Suprapubic skin (tissue), 4 donors: Measurements from ENCODE around the gene DEXI. TPM values are rescaled to one million over a fixed set of nuclear protein-coding genes. Genes with fewer than 3 reads are reported as not detected.

Source experiments
- DNase-seq, 2 donors: peaks; one replicate each; pipeline ENCODE4 v3.0.0-alpha.2; 2019; ENCODE audit warnings: low spot score in 2 of 2
- H3K27ac ChIP-seq: fragments of 200-600 bp; sonication (generic); one replicate; pipeline ENCODE4 v1.5.1; 2019
- H3K27me3 ChIP-seq: fragments of 200-600 bp; sonication (generic); one replicate; pipeline ENCODE4 v1.5.1; 2019
- H3K36me3 ChIP-seq: fragments of 200-600 bp; sonication (generic); one replicate; pipeline ENCODE4 v1.5.1; 2019
- H3K4me1 ChIP-seq: fragments of 200-600 bp; sonication (generic); one replicate; pipeline ENCODE4 v1.5.1; 2019
- H3K4me3 ChIP-seq: fragments of 200-600 bp; sonication (generic); one replicate; pipeline ENCODE4 v1.5.1; 2019; ENCODE audit warnings: mild to moderate bottlenecking
- H3K9me3 ChIP-seq: fragments of 200-600 bp; sonication (generic); one replicate; pipeline ENCODE4 v1.5.1; 2019
- CTCF ChIP-seq, 2 donors: fragments of 200-600 bp in 1 of 2; fragments of 450-650 bp in 1 of 2; sonication (generic) in 1 of 2; IDR thresholded peaks; one replicate each; pipeline ENCODE4 v1.5.1; 2016 to 2019; ENCODE audit warnings: antibody characterized with exemption in 2 of 2, mild to moderate bottlenecking in 1 of 2, moderate library complexity in 1 of 2
- EP300 ChIP-seq: sonication (generic); formaldehyde crosslinking; IDR thresholded peaks from one replicate; pipeline ENCODE4 v1.6.1; 2017; ENCODE audit warnings: antibody characterized with exemption
- POLR2A ChIP-seq, 2 donors: fragments of 450-650 bp; IDR thresholded peaks; one replicate each; pipeline ENCODE4 v1.6.1; 2017; ENCODE audit warnings: antibody characterized with exemption in 2 of 2, mild to moderate bottlenecking in 2 of 2, moderate library complexity in 2 of 2
- POLR2AphosphoS5 ChIP-seq, 3 donors: sonication (generic); formaldehyde crosslinking; IDR thresholded peaks; one replicate each; pipeline ENCODE4 v1.6.1; 2017; ENCODE audit warnings: antibody characterized with exemption in 3 of 3
- WGBS: methylation state at CpG from one replicate; pipeline ENCODE4 v1.1.5; 2018; 5-methylcytosine and 5-hydroxymethylcytosine counted together
- total RNA-seq, 4 donors: library from RNA; depleted of rRNA; stranded (reverse); fragments of >200 nt; gene quantifications; one replicate each; pipeline ENCODE4 v1.1.0, GENCODE V29; 2016

The DEXI gene
- total RNA-seq, 4 donors from 2014 or later, result 35.9 to 72.7 (median 58.3) TPM

- TF ChIP-seq CTCF (IDR thresholded peaks at IDR 0.05) (no peak), POLR2A (IDR thresholded peaks at IDR 0.05) (no peak), POLR2AphosphoS5 (IDR thresholded peaks at IDR 0.05) (no peak), EP300 (no peak)
- no peak for DNase-seq
- H3K36me3 ChIP-seq, result no peaks in the 10 kb centered on the region
- 61% methylated on average over 4 of the region's 4 CpGs for WGBS
- H3K4me1 ChIP-seq, result peaks cover 40% of the 10 kb centered on the region
- H3K27ac ChIP-seq, result no peak overlapping the region
- H3K27me3 ChIP-seq, result no peaks in the 10 kb centered on the region
- no peaks in the 10 kb centered on the region for H3K9me3 ChIP-seq
- no peak overlapping the region for H3K4me3 ChIP-seq
Observed at GRCh38 chr16:10951026-10951425, 8.8 kb upstream of the DEXI start.

- no peaks in the 10 kb centered on the region for H3K9me3 ChIP-seq
- no peak for TF ChIP-seq POLR2AphosphoS5 (IDR thresholded peaks at IDR 0.05)
- peaks cover 46% of the 10 kb centered on the region for H3K4me1 ChIP-seq
- no peak for DNase-seq
- no peak overlapping the region for H3K4me3 ChIP-seq
- WGBS, result 44% methylated on average over 5 of the region's 5 CpGs
- no peak overlapping the region for H3K27ac ChIP-seq
- H3K36me3 ChIP-seq, result no peaks in the 10 kb centered on the region
- no peaks in the 10 kb centered on the region for H3K27me3 ChIP-seq
Observed at GRCh38 chr16:10950393-10950792, 8.1 kb upstream of the DEXI start.

GRCh38 chr16:10949424-10949970 is 7.2 kb upstream of the DEXI start:
- DNase-seq, result no peak
- Histone ChIP-seq H3K36me3 (no peaks in the 10 kb centered on the region), H3K27me3 (no peaks in the 10 kb centered on the region), H3K27ac (no peak overlapping the region), H3K4me3 (no peak overlapping the region), H3K9me3 (no peaks in the 10 kb centered on the region), H3K4me1 (peaks cover 49% of the 10 kb centered on the region)
- TF ChIP-seq EP300 (no peak), CTCF (IDR thresholded peaks at IDR 0.05) (peak in 1 of 2 donors; percentile 20), POLR2AphosphoS5 (IDR thresholded peaks at IDR 0.05) (no peak), POLR2A (IDR thresholded peaks at IDR 0.05) (no peak)
- WGBS, result 81% methylated on average over 7 of the region's 7 CpGs

- Histone ChIP-seq H3K36me3 (no peaks in the 10 kb centered on the region), H3K4me3 (no peak overlapping the region), H3K4me1 (peaks cover 58% of the 10 kb centered on the region), H3K27ac (no peak overlapping the region), H3K27me3 (no peaks in the 10 kb centered on the region), H3K9me3 (no peaks in the 10 kb centered on the region)
- no peak for TF ChIP-seq POLR2A (IDR thresholded peaks at IDR 0.05)
- no peak for TF ChIP-seq EP300
- no peak for TF ChIP-seq CTCF (IDR thresholded peaks at IDR 0.05)
- no peak for TF ChIP-seq POLR2AphosphoS5 (IDR thresholded peaks at IDR 0.05)
- no peak for DNase-seq
- WGBS, result 92% methylated on average over 9 of the region's 10 CpGs
Observed at GRCh38 chr16:10947211-10947787, 5.0 kb upstream of the DEXI start.

GRCh38 chr16:10946308-10946707 is 4.0 kb upstream of the DEXI start:
- no peak for TF ChIP-seq POLR2A (IDR thresholded peaks at IDR 0.05)
- no peak for TF ChIP-seq EP300
- TF ChIP-seq POLR2AphosphoS5 (IDR thresholded peaks at IDR 0.05), result no peak
- no peak for TF ChIP-seq CTCF (IDR thresholded peaks at IDR 0.05)
- H3K27ac ChIP-seq, result no peak overlapping the region
- no peaks in the 10 kb centered on the region for H3K9me3 ChIP-seq
- DNase-seq, result no peak
- H3K4me3 ChIP-seq, result no peak overlapping the region
- no peaks in the 10 kb centered on the region for H3K27me3 ChIP-seq
- H3K36me3 ChIP-seq, result no peaks in the 10 kb centered on the region
- WGBS, result 32% methylated on average over 5 of the region's 5 CpGs
- peaks cover 61% of the 10 kb centered on the region for H3K4me1 ChIP-seq
